HG03103 (cell line): Measurements from ENCODE around the gene TERT.
"Not testable (repeated sequence)": the region's sequence is repeated elsewhere in the genome, so short reads cannot be mapped to it uniquely, and the experiment has no call there.

Source experiments
- ATAC-seq: cut with Tn5 transposase; IDR thresholded peaks from one replicate; pipeline ENCODE4 v1.9.1; 2021; ENCODE audit warnings: low read depth; ENCODE audit not compliant: unreplicated experiment

TERT gene

DNA sequence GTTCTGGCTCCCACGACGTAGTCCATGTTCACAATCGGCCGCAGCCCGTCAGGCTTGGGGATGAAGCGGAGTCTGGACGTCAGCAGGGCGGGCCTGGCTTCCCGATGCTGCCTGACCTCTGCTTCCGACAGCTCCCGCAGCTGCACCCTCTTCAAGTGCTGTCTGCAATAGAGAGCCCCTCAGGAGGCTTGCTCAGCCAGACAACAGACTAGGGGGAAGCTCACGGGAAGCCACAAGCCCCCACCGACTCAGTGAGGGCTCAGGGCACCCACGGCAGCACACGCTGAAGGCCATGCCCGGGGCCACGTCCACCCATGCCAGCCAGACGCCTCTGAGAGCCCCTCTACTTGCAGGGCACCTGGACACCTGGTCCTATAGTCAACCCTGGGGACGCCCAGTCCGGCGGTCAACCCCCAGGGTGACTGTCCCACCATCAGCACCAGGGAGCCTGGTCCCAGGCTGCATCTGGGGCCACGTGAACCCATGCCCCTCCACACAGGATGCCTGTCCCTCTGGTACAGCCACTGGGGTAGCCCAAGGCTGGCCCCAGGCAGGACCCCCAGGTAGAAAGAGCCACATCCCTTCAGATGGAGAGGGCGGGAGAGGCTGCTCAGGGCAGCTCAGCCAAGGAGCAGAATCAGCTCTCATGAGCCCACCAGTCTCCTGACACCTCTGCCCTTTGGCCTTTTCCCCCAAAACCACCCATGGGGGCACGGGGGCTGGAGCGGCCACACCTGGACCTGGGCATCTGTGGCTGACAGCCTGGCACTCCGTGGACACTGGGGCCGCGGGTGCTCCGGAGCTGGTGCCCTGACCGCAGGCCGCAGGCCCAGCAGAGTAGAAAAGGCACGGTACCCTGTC lies 14.5 kb downstream of the TERT start:
- ATAC-seq, result no peak

DNA sequence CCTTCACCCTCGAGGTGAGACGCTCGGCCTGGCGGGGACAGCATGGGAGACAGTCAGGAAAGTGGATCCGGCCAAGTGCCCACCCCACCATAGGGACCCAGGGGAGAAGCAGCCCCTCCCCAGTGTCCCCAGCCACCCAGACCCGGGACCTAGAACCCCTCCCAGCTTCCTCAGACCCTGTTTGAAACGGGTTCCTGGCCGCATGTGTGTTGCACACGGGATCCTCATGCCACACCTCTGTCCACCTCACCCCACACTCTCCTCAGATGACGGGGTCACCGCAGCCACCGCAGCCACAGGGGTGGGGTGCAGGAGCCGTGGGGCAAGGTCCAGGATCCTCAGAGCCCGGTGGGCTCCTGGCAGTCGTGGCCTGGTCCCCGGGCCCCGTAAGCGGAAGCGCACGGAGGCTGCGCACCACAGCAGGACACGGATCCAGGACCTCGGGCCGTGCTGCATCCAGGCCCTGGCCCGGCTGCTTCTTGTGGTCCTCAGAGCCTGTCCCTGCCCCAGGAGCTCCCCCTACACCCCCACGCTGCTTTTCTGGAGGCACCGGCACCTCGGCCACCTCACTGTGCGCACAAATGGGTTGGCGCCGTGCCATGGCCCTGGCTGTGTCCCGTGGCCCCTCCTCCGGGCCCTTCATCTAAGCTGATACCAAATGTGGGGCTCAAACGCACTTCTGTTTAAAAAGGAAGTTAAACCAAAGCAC lies 15.3 kb downstream of the TERT start:
- no peak for ATAC-seq

DNA sequence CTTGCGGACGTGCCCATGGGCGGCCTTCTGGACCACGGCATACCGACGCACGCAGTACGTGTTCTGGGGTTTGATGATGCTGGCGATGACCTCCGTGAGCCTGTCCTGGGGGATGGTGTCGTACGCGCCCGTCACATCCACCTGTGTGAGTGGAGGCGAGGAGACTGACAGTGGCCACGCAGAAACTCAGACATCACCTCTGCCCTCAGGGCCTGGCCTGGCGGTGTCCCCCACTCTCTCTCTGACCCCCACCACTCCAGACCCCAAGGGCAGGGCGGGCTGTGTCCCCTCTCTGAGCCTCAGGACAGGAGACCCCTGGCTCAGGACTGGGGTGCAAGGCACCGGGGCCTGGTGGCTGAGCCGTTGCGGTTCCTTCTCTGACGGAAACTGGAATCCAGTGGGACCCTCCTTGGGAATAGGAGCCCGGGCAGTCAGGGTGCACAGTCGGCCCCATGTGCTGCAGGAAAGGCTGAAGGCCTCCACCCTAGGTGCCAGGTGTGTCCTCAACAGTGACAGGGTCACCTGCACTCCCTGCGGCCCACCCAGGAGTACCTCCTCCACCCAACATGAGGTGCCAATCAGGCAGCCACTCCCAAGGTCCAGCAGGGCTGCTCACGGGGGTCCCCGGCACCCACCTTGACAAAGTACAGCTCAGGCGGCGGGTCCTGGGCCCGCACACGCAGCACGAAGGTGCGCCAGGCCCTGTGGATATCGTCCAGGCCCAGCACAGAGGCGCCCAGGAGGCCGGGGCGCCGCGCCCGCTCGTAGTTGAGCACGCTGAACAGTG lies 16.0 kb downstream of the TERT start:
- no peak for ATAC-seq

DNA sequence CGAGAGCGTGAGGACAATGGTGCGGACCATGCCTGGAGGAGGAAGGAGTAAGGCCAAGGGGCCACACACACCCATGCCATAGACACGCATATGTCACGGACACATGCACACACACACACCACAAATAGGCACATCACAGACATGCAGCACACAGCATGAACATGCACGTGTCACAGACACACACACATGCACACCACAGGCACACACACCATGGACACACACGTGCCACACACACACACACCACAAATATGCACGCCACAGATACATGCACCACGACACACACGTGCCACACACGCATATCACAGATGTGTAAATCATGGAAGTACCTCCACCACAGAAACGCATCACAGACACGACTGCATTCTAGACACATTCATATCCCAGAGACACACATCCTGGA lies 16.7 kb downstream of the TERT start:
- ATAC-seq, result no peak

DNA sequence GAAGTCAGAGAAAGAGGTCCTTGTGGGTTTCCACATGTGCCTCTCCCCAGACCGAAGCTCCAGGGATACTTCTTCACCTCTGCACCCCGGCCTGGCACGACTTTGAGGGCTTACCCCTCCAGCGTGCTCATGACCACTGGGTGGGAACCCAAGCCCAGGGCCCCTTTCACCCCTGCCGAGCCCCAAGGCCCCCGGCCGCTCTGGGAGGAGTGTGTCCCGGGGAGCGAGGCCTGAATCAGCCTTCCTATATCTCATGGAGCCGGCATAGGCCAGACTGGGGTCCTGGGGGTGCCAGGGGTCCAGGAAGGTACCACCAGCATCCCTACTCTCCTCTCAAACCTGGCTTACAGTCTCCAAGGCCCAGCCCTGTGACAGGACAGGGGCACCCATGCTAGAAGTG lies 17.1 kb downstream of the TERT start:
- ATAC-seq, result no peak

DNA sequence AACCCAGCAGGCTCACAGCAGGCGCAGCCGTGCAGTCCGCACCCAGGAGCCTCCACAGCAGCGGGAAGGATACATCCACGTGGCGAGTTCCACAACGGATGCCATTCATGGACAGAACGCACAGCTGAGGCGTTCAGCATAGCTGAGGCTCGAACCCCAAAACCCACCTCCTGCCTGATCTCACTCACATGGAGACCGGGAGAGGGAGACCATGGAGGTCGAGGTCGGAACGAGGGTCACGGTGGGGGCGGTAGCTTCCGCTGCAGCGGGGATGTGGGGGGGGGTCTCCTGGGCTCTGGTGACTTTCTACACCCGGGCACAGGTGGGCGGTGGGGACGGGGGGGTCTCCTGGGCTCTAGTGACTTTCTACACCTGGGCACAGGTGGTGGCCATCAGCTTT lies 17.5 kb downstream of the TERT start:
- no peak for ATAC-seq

DNA sequence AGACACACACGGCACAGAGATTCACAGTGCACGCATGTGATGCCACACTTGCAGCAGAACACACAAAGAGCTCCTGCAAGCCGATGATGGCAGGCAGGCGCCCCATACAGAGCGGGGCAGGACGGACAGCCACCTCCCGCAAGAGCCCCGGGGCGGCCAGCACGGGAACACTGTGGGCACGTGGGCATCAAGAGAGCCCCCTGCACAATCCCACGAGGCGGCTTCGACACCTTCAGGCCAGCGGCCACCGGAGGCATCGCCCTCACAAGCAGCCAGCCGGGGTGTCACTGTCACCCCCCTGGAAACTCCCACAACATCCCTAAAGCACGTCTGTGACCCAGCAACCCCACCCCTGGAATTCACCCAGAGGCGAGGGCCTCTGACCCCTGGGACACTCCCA lies 17.9 kb downstream of the TERT start:
- ATAC-seq, result no peak

DNA sequence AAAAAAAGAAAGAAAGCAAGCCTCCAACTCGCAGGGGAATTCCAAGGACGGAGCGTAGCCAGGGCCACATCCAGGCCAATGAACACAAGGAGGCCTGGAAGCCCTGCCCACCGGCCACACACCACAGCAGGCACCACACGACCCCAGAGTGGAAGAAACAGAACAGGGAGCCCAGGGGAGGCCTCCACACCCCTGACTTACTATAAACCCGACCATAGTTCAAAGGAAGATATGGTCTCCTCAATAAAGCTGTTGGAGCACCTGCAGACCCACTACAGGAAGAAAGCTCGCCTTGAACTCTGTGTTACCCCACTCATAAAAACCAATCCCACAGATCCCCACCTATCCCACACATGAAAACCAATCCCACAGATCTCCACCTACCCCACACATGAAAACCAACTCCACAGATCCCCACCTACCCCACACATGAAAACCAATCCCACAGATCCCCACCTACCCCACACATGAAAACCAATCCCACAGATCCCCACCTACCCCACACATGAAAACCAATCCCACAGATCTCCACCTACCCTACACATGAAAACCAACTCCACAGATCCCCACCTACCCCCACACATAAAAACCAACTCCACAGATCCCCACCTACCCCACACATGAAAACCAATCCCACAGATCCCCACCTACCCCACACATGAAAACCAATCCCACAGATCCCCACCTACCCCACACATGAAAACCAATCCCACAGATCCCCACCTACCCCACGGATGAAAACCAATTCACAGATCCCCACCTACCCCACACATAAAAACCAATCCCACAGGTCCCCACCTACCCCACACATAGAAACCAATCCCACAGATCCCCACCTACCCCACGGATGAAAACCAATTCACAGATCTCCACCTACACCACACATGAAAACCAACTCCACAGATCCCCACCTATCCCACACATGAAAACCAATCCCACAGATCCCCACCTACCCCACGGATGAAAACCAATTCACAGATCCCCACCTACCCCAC lies 19.2 kb downstream of the TERT start:
- ATAC-seq, result not testable (repeated sequence)

DNA sequence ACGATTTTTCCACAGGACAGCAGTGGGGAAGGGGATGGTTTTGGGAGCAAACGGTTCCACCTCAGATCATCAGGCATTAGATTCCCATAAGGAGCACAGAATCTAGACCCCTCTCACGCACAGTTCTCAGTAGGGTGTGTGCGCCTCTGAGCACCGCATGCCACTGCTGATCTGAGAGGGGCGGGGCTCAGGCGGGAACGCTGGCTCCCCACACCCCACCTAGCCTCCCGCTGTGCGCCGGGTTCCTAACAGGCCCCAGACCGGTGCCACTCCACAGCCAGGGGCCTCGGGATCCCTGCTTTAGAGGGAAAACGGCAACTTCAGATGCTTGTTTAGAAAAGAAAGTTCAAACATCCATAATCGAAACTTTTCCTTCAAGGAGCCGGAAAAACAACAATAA lies 20.4 kb downstream of the TERT start:
- no peak for ATAC-seq

DNA sequence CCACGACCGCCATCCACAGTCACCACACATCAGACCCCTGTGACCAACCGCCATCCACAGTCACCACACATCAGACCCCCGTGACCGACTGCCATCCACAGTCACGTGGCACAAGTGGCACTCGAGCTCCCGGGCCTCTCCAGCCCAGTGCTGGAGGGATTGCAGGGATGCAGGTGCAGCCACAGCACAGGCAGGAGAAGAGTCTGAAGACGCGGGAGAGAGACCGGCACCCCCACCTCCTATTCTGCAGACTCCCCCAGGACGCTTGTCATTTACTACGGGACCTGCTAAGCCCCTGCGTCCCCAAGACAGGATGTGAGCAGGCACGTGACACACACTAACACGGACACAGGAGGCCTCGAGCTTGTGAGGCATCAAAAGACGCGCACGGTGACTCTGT lies 21.1 kb downstream of the TERT start:
- ATAC-seq, result no peak

DNA sequence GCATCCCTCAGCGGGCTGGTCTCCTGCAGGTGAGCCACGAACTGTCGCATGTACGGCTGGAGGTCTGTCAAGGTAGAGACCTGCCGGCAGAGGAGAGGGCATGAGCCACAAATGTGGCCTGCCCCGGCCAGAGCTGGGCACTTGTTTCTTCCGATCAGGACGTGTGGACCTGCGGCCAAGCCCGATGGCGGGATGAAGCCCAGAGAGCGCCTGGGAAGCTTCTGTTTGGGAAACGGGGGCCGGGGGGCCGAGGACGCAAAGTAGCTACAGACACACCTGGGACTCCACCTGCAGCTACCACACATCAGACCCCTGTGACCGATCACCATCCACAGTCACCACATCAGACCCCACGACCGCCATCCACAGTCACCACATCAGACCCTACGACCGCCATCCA lies 22.7 kb downstream of the TERT start:
- no peak for ATAC-seq

DNA sequence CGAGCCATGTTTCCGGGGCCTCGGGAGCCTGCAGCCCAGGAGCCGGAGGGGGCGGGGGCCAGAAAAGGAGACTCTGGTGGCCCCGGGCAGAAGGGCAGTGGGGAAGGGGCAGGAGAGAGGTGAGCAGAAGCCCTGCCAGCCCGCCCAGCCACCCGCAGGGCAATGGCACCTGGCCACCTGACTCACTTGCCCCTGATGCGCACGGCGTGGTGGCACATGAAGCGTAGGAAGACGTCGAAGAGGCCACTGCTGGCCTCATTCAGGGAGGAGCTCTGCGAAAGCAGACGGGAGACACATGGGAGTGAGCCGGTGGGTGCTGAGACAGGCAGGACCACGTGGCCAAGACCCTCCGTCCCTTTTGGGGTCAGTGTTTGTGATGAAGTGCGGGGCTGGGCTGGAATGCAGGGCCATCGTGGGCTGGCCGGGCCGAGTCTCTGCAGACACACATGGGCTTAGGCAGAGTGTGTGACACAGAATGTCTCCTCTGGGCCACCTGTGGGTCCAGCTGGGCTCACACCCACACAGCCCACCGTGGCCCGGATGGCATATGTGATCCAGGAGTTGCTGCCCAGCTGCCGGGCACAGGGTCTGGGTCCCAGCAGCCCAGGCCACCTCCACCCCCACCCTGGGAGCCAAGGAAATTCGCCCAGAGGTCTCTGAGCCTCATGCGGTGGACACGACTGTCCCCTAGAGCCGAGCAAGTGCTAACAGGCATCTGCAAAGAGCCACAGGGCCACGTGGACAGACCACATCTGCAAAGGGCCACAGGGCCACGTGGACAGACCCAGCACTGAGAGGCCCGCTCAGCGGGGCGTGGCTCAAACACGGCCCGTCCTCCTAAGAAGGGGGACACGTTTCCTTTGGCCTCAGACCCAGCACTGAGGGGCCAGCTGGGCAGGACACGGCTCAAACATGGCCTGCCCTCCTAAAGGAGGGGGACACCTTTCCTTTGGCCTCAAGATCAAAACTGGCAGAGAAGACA lies 23.6 kb downstream of the TERT start:
- no peak for ATAC-seq

DNA sequence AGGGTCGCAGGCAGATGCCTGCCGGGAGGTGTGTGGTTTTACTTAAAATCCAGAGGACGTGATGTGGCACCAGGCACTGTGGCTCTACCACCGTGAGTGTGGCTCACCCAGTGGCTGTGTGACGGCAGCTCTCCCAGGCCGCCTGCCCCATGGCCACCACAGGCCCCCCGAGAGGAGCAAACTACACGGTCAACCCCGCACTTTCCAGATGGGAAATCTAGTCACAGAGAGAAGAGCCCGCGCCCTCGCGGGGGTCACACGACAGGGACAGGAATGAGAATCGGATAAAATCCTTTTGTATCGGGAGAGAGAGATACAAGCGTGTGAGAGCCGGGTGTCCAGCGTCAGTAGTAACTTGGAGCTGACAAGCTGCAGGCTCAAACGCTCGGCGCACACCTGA lies 24.4 kb downstream of the TERT start:
- no peak for ATAC-seq

DNA sequence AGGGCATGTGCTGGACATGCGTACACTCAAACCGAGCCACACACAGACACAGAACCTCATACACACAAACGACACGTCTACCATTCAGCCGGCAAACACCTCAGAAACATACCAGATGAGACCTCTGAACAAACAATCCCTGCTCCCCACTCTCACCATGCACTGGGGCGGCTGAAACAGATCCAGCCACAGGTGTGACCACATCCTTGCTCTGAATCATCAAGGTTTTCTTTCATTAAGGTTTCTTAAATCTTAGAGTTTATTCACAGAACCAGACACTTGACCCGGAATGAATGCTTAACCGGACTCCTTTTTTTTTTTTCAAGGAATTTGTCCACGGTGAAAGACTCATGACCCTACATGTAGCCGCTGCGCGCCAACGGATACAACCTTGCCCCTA lies 26.2 kb downstream of the TERT start:
- ATAC-seq, result no peak

DNA sequence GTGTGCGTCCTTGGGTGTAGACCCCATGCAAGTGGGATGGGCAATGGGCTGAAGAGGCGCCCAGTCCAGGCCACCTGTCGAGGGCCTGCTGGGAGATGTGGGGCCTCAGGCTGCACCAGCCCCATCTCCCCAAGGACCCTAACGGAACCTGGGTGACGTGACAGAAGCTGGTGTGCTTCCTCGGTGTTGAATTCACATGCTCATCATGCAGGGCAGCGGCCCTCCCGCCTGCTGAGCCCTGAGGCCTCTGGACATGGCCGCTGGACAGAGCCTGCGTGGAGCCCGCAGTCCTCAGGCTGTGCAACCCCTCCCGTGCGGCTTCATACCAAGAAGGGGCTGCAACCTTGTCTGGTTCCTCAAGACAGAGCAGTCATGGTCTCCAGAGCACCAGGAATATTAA lies 26.8 kb downstream of the TERT start:
- ATAC-seq, result no peak

DNA sequence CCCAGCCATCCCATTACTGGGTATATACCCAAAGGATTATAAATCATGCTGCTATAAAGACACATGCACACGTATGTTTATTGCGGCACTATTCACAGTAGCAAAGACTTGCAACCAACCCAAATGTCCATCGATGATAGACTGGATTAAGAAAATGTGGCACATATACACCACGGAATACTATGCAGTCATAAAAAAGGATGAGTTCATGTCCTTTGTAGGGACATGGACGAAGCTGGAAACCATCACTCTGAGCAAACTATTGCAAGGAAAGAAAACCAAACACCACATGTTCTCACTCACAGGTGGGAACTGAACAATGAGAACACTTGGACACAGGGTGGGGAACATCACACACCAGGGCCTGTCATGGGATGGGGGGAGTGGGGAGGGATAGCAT lies 27.4 kb downstream of the TERT start:
- not testable (repeated sequence) for ATAC-seq

DNA sequence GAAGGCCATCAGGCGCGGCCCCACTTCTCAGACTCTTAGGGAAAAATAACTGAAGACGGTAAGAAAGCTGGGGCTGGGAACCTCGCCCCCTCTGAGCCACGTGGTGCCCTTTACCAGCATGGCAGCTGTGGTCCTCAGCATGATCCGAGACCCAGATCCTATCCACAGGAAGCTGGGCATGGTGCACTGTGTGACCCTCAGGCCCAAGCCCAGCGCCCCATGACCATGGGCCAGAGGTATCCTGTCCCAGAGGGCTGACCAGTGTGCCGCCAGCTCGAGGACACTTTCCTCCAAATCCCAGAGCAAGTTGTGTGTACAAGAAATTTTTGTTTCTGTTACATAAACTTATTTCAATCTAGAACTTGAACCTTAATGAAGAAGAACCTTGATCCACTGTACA lies 28.1 kb downstream of the TERT start:
- ATAC-seq, result no peak

DNA sequence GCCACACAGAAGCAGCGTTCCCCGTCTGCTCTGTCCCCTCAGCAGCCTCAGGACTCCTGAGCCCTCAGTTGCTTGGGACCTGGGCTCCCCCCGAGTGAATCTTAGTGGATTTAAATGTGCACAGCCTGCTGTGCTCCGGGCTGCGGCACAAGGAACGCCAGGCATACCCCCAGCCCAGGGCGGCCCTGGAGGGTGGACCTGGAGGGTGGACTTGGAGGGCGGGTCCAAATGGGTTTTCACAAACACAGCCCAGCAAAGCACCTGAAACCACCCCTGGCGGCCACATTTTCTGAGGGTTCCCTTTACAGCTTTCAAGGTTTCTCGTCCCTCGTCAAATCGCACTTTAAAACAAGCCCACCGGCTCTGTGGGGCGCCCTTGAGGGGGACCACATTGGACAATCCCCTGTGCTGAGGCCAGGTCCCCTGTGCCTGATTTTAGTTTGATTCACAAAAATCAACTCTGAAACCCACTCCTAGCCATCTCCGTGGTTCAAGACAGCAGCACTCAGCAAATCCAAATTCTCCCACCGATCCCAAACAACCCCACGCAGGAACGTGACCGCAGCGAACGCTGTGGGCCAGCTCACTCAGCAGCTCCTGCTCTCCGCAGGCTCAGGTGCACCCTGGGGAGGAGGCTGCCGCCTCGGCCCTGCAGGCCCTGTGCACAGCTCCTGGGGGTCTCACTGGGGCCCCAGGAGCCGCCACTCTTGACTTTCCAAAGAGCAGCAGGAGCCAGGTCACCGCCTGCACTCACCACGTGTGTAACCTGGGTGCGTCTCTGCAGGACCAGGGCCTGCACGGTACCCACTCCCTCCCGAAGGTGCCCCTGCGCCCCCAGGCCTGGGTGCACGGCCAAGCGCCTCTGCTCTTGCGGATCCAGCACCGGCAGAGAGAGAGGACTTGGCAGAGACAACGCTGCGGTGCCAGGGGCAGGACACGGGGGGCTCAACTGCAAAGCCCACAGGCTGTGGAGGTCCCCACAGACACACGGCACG lies 29.1 kb downstream of the TERT start:
- no peak for ATAC-seq
